ENCODE results near the gene SFXN4. TPM values are rescaled to one million over a fixed set of nuclear protein-coding genes. Genes with fewer than 3 reads are reported as not detected.

SFXN4 gene
- total and polyA plus RNA-seq, 9 of the 15 experiments (the other 6 are each of a cell fraction or from before 2014, with no cell fraction given), result 40.1 to 97.8 (median 54.5) TPM

DNA sequence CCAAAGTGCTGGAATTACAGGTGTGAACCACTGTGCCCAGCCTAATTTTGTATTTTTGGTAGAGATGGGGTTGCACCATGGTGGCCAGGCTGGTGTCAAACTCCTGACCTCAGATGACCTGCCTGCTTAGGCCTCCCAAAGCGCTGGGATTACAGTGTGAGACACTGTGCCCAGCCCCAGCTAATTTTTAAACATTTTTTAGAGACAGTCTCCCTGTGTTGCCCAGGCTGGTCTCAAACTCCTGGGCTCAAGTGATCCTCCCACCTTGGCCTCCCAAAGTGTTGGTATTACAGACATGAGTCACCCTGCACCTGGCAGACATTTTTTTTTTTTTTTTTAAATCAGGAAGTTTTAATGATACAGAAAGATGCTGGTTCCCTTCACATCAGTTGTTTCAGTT is 46.1 kb downstream of the SFXN4 start:
- TF ChIP-seq TSC22D4 (tag; IDR thresholded peaks at IDR 0.05) (no peak), PCBP1 (IDR thresholded peaks at IDR 0.05; ENCODE audit: low read depth, low read length, poor library complexity, severe bottlenecking) (no peak), CBX3 (IDR thresholded peaks at IDR 0.05; ENCODE audit: borderline replicate concordance in 1 of 2, low read length in 2 of 2) (no peak)
- Histone ChIP-seq H3K4me1 (replicated peaks in 1 of 2; ENCODE audit: control insufficient read depth in 2 of 2, insufficient read depth in 2 of 2, low read length in 2 of 2) (peaks cover 0 to 7% of the 10 kb centered on the region in 2 experiments; a peak in 2 of 5 replicates), H3K4me3 (no peak overlapping the region), H3K9me3 (replicated peaks; ENCODE audit: control insufficient read depth, insufficient read depth, low read depth, low read length) (no peaks in the 10 kb centered on the region), H4K20me1 (replicated peaks; ENCODE audit: control insufficient read depth, insufficient read depth, low read length) (no peaks in the 10 kb centered on the region), H3K4me2 (ENCODE audit: insufficient read depth, low read length) (no peak overlapping the region), H3K9me1 (ENCODE audit: control insufficient read depth, insufficient read depth, low read length) (no peaks in the 10 kb centered on the region), H3K9ac (ENCODE audit: insufficient read depth in 1 of 2, low read depth in 2 of 2, low read length in 2 of 2) (no peak overlapping the region), H3K27me3 (ENCODE audit: control insufficient read depth in 2 of 2, insufficient read depth in 2 of 2, low read length in 2 of 2) (no peaks in the 10 kb centered on the region), H3K27ac (ENCODE audit: extremely low read depth, low read depth, low read length) (no peak overlapping the region), H2AFZ (ENCODE audit: low read depth, low read length) (no peak overlapping the region), H3K36me3 (ENCODE audit: control insufficient read depth, insufficient read depth, low read length) (peaks cover 10% of the 10 kb centered on the region; the same call in 1 of the 3 replicates), H3K79me2 (ENCODE audit: control insufficient read depth, insufficient read depth, low read length) (no peaks in the 10 kb centered on the region)
- 55% methylated on average over 1 of the region's 1 CpG for WGBS (ENCODE audit: insufficient coverage, low coverage, missing lambda C conversion rate)
- ATAC-seq (no peak), DNase-seq (ENCODE audit: extremely low read depth in 1 of 4, low spot score in 3 of 4) (no peak), FAIRE-seq (no peak)
- BruUV-seq (replicated peaks), result no TSS peak
- ChIA-PET CTCF (ENCODE audit: low intra/inter-chr PET ratio) (no interaction called here), POLR2A (interaction anchor here (0.8 to 1.8 kb wide), 3 partner anchors 12 to 190 kb away, joined by 3 to 8 read pairs (median 3); no protein-coding TSS in a partner anchor)
- in situ Hi-C loops (cut with MboI), result no loop called here
- intact Hi-C loops (cut with micrococcal nuclease), result no loop called here

DNA sequence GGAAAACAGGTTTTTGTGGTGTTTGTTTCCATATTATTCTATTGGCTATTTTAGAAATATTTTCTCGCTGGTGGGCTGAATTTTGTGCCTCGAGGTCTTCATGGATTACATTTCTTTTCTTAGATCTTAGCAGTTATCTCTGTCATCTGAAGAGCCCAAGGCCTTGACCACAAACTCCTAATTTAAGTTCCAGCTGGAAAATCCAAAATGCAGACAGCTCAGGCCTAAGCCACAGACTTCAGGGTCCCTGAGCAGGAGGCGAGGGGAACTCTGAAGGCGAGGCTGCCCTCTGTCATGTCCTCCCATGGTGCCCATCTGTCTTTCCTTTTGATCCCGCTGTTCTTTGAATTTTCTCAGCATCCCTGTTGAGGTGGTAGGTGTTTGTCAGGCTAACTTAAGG is 47.3 kb downstream of the SFXN4 start:
- Histone ChIP-seq H3K9ac (ENCODE audit: insufficient read depth in 1 of 2, low read depth in 2 of 2, low read length in 2 of 2) (no peak overlapping the region), H3K4me2 (ENCODE audit: insufficient read depth, low read length) (no peak overlapping the region), H2AFZ (ENCODE audit: low read depth, low read length) (no peak overlapping the region), H4K20me1 (replicated peaks; ENCODE audit: control insufficient read depth, insufficient read depth, low read length) (no peaks in the 10 kb centered on the region), H3K4me3 (no peak overlapping the region), H3K79me2 (ENCODE audit: control insufficient read depth, insufficient read depth, low read length) (no peaks in the 10 kb centered on the region), H3K27ac (ENCODE audit: extremely low read depth, low read depth, low read length) (no peak overlapping the region), H3K9me1 (ENCODE audit: control insufficient read depth, insufficient read depth, low read length) (no peaks in the 10 kb centered on the region), H3K27me3 (ENCODE audit: control insufficient read depth in 2 of 2, insufficient read depth in 2 of 2, low read length in 2 of 2) (no peaks in the 10 kb centered on the region), H3K4me1 (replicated peaks in 1 of 2; ENCODE audit: control insufficient read depth in 2 of 2, insufficient read depth in 2 of 2, low read length in 2 of 2) (peaks cover 0 to 7% of the 10 kb centered on the region in 2 experiments; a peak in 2 of 5 replicates), H3K36me3 (ENCODE audit: control insufficient read depth, insufficient read depth, low read length) (peaks cover 18% of the 10 kb centered on the region; the same call in 1 of the 3 replicates), H3K9me3 (replicated peaks; ENCODE audit: control insufficient read depth, insufficient read depth, low read depth, low read length) (no peaks in the 10 kb centered on the region)
- ChIA-PET POLR2A (no interaction called here), CTCF (ENCODE audit: low intra/inter-chr PET ratio) (no interaction called here)
- in situ Hi-C loops (cut with MboI), result no loop called here
- DNase-seq (ENCODE audit: extremely low read depth in 1 of 4, low spot score in 3 of 4) (no peak), ATAC-seq (no peak), FAIRE-seq (no peak)
- 74% methylated on average over 5 of the region's 5 CpGs for WGBS (ENCODE audit: insufficient coverage, low coverage, missing lambda C conversion rate)
- TF ChIP-seq MBD2 (IDR thresholded peaks at IDR 0.05; ENCODE audit: borderline replicate concordance, low read depth) (no peak), OTX1 (CRISPR knock-in tag; IDR thresholded peaks at IDR 0.05) (no peak), ZC3H11A (IDR thresholded peaks at IDR 0.05; ENCODE audit: low read depth, low read length) (no peak), HOXB6 (CRISPR knock-in tag; IDR thresholded peaks at IDR 0.05; ENCODE audit: borderline replicate concordance) (no peak), ARHGAP35 (IDR thresholded peaks at IDR 0.05; ENCODE audit: partially characterized antibody) (no peak)
- TF ChIP-seq, protein P1, sequence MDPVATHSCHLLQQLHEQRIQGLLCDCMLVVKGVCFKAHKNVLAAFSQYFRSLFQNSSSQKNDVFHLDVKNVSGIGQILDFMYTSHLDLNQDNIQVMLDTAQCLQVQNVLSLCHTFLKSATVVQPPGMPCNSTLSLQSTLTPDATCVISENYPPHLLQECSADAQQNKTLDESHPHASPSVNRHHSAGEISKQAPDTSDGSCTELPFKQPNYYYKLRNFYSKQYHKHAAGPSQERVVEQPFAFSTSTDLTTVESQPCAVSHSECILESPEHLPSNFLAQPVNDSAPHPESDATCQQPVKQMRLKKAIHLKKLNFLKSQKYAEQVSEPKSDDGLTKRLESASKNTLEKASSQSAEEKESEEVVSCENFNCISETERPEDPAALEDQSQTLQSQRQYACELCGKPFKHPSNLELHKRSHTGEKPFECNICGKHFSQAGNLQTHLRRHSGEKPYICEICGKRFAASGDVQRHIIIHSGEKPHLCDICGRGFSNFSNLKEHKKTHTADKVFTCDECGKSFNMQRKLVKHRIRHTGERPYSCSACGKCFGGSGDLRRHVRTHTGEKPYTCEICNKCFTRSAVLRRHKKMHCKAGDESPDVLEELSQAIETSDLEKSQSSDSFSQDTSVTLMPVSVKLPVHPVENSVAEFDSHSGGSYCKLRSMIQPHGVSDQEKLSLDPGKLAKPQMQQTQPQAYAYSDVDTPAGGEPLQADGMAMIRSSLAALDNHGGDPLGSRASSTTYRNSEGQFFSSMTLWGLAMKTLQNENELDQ (CRISPR knock-in tag; IDR thresholded peaks at IDR 0.05; ENCODE audit: borderline replicate concordance), result no peak
- TF ChIP-seq, protein P2, sequence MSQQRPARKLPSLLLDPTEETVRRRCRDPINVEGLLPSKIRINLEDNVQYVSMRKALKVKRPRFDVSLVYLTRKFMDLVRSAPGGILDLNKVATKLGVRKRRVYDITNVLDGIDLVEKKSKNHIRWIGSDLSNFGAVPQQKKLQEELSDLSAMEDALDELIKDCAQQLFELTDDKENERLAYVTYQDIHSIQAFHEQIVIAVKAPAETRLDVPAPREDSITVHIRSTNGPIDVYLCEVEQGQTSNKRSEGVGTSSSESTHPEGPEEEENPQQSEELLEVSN (IDR thresholded peaks at IDR 0.05; ENCODE audit: borderline replicate concordance in 1 of 2, extremely low read depth in 1 of 2, insufficient read depth in 1 of 2, insufficient read length in 1 of 2, low read depth in 1 of 2, low read length in 1 of 2, poor library complexity in 1 of 2, severe bottlenecking in 1 of 2), result no peak
- BruUV-seq (replicated peaks), result no TSS peak
- intact Hi-C loops (cut with micrococcal nuclease), result no loop called here
